OCI-LY1 (cell line): ENCODE results near the gene EIF1AD.

Experiments
- H2AFZ ChIP-seq: fragments of 200-600 bp; sonication (generic), shearing (Covaris generic); 2 replicates; pipeline ENCODE4 v1.6.0; 2014; ENCODE audit warnings: antibody characterized with exemption, mild to moderate bottlenecking, low read length
- H3F3A ChIP-seq: fragments of 200-600 bp; sonication (generic), shearing (Covaris generic); 2 replicates; pipeline ENCODE4 v1.6.0; 2014; ENCODE audit warnings: mild to moderate bottlenecking, antibody characterized with exemption, low read length, moderate library complexity; ENCODE audit not compliant: insufficient read depth
- H3K27ac ChIP-seq: fragments of 200-600 bp; sonication (generic); 2 replicates; pipeline ENCODE4 v1.5.1; 2014; ENCODE audit warnings: low read length, mixed run types, mild to moderate bottlenecking, low read depth; ENCODE audit not compliant: poor library complexity, severe bottlenecking
- H3K27me3 ChIP-seq: fragments of 200-600 bp; sonication (generic); 2 replicates; pipeline ENCODE4 v1.6.0; 2014; ENCODE audit warnings: antibody characterized with exemption, mild to moderate bottlenecking, low read length, moderate library complexity; ENCODE audit not compliant: insufficient read depth
- H3K36me3 ChIP-seq: fragments of 200-600 bp; sonication (generic); 2 replicates; pipeline ENCODE4 v1.6.1; 2014; ENCODE audit warnings: mild to moderate bottlenecking, antibody characterized with exemption, low read length, moderate library complexity, mixed read lengths; ENCODE audit not compliant: insufficient read depth
- H3K4me1 ChIP-seq: fragments of 200-600 bp; sonication (generic); 2 replicates; pipeline ENCODE4 v1.5.1; 2014; ENCODE audit warnings: mild to moderate bottlenecking, low read length, moderate library complexity; ENCODE audit not compliant: insufficient read depth, severe bottlenecking
- H3K4me2 ChIP-seq: fragments of 200-600 bp; sonication (generic), shearing (Covaris generic); 2 replicates; pipeline ENCODE4 v1.6.1; 2014; ENCODE audit warnings: low read length
- H3K4me3 ChIP-seq: fragments of 200-600 bp; sonication (generic); 2 replicates; pipeline ENCODE4 v1.5.1; 2014; ENCODE audit warnings: low read length, low read depth, mild to moderate bottlenecking, mixed read lengths; ENCODE audit not compliant: poor library complexity, severe bottlenecking
- H3K79me2 ChIP-seq: fragments of 200-600 bp; shearing (Covaris generic); 2 replicates; pipeline ENCODE4 v1.6.1; 2016; ENCODE audit warnings: mixed run types, low read length, mixed read lengths; ENCODE audit not compliant: insufficient read depth
- H3K9ac ChIP-seq: fragments of 200-600 bp; sonication (generic), shearing (Covaris generic); 2 replicates; pipeline ENCODE4 v1.6.1; 2014; ENCODE audit warnings: mild to moderate bottlenecking, low read length, mixed read lengths
- H3K9me2 ChIP-seq: fragments of 200-600 bp; sonication (generic), shearing (Covaris generic); 2 replicates; pipeline ENCODE4 v1.6.1; 2014; ENCODE audit warnings: low read depth, mild to moderate bottlenecking, low read length, mixed read lengths
- H3K9me3 ChIP-seq: fragments of 200-600 bp; shearing (Covaris generic); 2 replicates; pipeline ENCODE4 v1.6.1; 2014; ENCODE audit warnings: low read length, mixed read lengths
- H4K20me1 ChIP-seq: fragments of 200-600 bp; sonication (generic), shearing (Covaris generic); 2 replicates; pipeline ENCODE4 v1.6.0; 2016; ENCODE audit warnings: mild to moderate bottlenecking, low read length; ENCODE audit not compliant: insufficient read depth
- EZH2 ChIP-seq: fragments of 200-600 bp; sonication (generic), shearing (Covaris generic); IDR thresholded peaks from 2 replicates; pipeline ENCODE4 v1.8.0; 2017; ENCODE audit warnings: borderline replicate concordance, mixed run types, mild to moderate bottlenecking, antibody characterized with exemption, low read length, moderate library complexity, mixed read lengths
- TF ChIP-seq, protein P1 (sequence below): fragments of 200-600 bp; sonication (generic), shearing (Covaris generic); IDR thresholded peaks from 2 replicates; pipeline ENCODE4 v1.5.1; 2017; ENCODE audit warnings: mild to moderate bottlenecking, antibody characterized with exemption, low read length, moderate library complexity, mixed read lengths

EIF1AD gene

DNA sequence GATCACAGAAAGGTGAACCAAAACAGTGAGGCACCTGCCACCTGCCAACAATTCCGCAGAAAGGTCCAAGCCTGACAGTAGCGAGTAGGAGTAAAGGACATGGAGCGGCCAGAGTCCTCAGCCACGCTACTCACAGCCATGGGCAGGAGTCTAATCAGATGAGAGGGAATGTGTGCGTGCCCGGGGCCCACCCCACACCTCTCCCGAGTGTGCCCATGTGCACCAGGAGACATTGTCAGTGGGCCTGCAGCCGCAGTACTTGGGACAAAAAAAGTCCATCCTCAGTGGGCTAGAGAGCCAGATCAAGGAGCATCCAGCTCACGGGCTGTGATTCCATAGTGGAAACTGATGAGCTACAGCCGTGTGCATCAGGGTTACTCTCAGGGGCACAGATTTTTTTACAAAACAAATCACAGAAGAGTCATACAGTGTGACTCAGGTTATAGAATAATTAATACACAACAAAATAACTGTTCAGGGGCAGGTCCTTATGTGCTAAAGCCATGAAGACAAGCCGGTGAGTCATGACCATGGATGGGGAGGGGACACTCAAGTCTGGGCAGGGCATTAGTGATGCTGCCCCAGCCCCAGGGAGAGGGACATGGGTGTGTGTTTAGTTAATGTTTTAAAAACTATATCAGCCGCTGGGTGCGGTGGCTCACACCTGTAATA is 28.4 kb downstream of the EIF1AD start:
- Histone ChIP-seq H2AFZ (no peak overlapping the region), H3K9me2 (no peaks in the 10 kb centered on the region), H3K9ac (no peak overlapping the region), H3K36me3 (peaks cover 55% of the 10 kb centered on the region), H3K9me3 (no peaks in the 10 kb centered on the region), H3K4me2 (no peak overlapping the region), H3K4me1 (no peaks in the 10 kb centered on the region), H3K27ac (no peak overlapping the region), H3K79me2 (no peaks in the 10 kb centered on the region), H3K27me3 (no peaks in the 10 kb centered on the region), H4K20me1 (no peaks in the 10 kb centered on the region), H3K4me3 (no peak overlapping the region), H3F3A (no peaks in the 10 kb centered on the region)
- TF ChIP-seq, protein P1, sequence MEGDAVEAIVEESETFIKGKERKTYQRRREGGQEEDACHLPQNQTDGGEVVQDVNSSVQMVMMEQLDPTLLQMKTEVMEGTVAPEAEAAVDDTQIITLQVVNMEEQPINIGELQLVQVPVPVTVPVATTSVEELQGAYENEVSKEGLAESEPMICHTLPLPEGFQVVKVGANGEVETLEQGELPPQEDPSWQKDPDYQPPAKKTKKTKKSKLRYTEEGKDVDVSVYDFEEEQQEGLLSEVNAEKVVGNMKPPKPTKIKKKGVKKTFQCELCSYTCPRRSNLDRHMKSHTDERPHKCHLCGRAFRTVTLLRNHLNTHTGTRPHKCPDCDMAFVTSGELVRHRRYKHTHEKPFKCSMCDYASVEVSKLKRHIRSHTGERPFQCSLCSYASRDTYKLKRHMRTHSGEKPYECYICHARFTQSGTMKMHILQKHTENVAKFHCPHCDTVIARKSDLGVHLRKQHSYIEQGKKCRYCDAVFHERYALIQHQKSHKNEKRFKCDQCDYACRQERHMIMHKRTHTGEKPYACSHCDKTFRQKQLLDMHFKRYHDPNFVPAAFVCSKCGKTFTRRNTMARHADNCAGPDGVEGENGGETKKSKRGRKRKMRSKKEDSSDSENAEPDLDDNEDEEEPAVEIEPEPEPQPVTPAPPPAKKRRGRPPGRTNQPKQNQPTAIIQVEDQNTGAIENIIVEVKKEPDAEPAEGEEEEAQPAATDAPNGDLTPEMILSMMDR, result no peak
- TF ChIP-seq EZH2, result no peak

DNA sequence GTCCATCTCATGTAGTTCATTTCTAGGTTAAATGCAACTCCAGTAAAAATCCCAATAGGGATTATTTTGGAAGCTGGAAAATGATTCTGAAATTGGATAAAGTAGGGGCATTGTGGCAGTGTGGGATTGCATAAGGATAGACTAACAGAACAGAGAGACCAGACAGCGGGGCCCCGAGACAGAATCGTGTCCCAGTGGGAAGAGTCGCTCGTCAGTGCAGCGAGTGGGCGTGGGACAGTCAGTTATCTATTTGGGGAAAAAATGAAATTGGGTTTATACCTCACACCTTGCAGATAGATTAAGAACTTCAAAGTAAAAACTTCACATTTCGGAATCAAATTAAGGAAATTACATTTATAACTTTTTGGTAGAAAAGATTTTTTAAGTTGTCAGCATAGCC is 29.8 kb downstream of the EIF1AD start:
- Histone ChIP-seq H3K9ac (no peak overlapping the region), H3K9me2 (no peaks in the 10 kb centered on the region), H3K27ac (no peak overlapping the region), H3K27me3 (no peaks in the 10 kb centered on the region), H4K20me1 (no peaks in the 10 kb centered on the region), H3K4me3 (no peak overlapping the region), H3F3A (no peaks in the 10 kb centered on the region), H2AFZ (no peak overlapping the region), H3K4me1 (no peaks in the 10 kb centered on the region), H3K9me3 (no peaks in the 10 kb centered on the region), H3K79me2 (no peaks in the 10 kb centered on the region), H3K36me3 (peaks cover 61% of the 10 kb centered on the region), H3K4me2 (no peak overlapping the region)
- no peak for TF ChIP-seq EZH2
- TF ChIP-seq, protein P1, result no peak

DNA sequence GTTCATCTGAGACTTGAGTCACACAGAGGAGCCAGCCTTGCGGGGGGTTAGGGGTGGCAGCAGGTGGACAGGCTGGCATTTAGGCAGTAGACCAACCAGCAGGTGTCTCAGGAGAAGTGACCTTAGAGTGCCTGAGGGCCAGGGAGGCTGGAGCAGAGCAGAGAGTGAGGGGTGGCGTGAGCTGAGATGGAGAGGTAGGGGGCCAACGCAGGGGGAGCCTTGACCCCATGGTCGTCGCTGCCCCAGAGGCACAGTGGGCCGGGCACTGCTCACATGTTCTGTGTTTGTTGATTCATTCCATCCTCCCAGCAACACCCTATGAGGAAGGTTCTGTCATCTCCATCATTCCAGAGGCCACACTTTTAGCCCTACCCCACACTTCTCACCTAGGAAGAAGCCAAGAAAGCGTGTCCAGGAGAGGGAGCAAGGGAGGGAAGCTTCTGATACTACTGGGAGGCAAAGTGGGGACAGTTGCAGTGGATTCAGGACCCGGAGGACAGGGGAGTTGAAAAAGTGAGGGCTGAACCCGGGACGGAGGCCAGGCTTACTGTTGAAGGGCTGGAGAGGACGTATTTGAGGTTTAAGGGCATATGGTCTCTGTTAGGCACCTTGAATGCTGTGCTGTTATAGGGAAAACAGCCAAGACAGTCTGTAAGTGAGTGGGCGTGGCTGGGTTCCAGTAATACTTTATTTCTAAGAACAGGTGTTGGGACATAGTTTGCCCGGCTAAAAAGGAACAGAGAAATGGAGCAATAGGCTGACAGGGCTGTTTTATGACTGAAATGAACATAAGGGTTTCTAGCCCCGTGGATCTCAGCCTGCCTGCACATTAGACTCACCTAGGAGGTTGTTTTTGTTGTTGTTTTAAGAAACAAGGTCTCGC is 33.1 kb downstream of the EIF1AD start:
- H2AFZ ChIP-seq, result no peak overlapping the region
- no peaks in the 10 kb centered on the region for H3K9me3 ChIP-seq
- H3K4me3 ChIP-seq, result no peak overlapping the region
- H3K4me2 ChIP-seq, result no peak overlapping the region
- no peaks in the 10 kb centered on the region for H3K27me3 ChIP-seq
- H3K4me1 ChIP-seq, result peaks cover under 1% of the 10 kb centered on the region
- no peaks in the 10 kb centered on the region for H3K79me2 ChIP-seq
- no peak overlapping the region for H3K27ac ChIP-seq
- H3K9ac ChIP-seq, result no peak overlapping the region
- TF ChIP-seq, protein P1, result no peak
- no peak for TF ChIP-seq EZH2
- no peaks in the 10 kb centered on the region for H3K9me2 ChIP-seq
- no peaks in the 10 kb centered on the region for H3F3A ChIP-seq
- H4K20me1 ChIP-seq, result no peaks in the 10 kb centered on the region
- peaks cover 80% of the 10 kb centered on the region for H3K36me3 ChIP-seq
